ENCODE data around the gene AFAP1L1. TPM values are rescaled to one million over a fixed set of nuclear protein-coding genes. Genes with fewer than 3 reads are reported as not detected.

AFAP1L1 gene
- total and polyA plus RNA-seq, 9 of the 15 experiments (the other 6 are each of a cell fraction or from before 2014, with no cell fraction given), result 0.01 to 0.12 (median 0.03) TPM; not detected in 4

GRCh38 chr5:149380466-149381121 is 108.9 kb downstream of the AFAP1L1 start:
- ChIA-PET POLR2A (interaction anchor here (0.6 to 1.0 kb wide), 2 partner anchors 9 to 71 kb away, joined by 3 read pairs; no protein-coding TSS in a partner anchor), CTCF (ENCODE audit: low intra/inter-chr PET ratio) (interaction anchor here (1.0 to 1.4 kb wide), 3 partner anchors 9 to 185 kb away, joined by 4 to 6 read pairs (median 5); no protein-coding TSS in a partner anchor)
- Histone ChIP-seq H3K36me3 (ENCODE audit: control insufficient read depth, insufficient read depth, low read length) (no peaks in the 10 kb centered on the region), H3K27me3 (ENCODE audit: control insufficient read depth in 2 of 2, insufficient read depth in 2 of 2, low read length in 2 of 2) (no peaks in the 10 kb centered on the region), H3K4me3 (no peak overlapping the region), H4K20me1 (replicated peaks; ENCODE audit: control insufficient read depth, insufficient read depth, low read length) (no peaks in the 10 kb centered on the region), H3K9ac (ENCODE audit: insufficient read depth in 1 of 2, low read depth in 2 of 2, low read length in 2 of 2) (peak overlapping the region in 1 of 2 experiments; percentile 64; a peak in 1 of 4 replicates), H3K27ac (ENCODE audit: extremely low read depth, low read depth, low read length) (no peak overlapping the region), H3K4me2 (ENCODE audit: insufficient read depth, low read length) (no peak overlapping the region), H3K79me2 (ENCODE audit: control insufficient read depth, insufficient read depth, low read length) (no peaks in the 10 kb centered on the region), H3K9me3 (replicated peaks; ENCODE audit: control insufficient read depth, insufficient read depth, low read depth, low read length) (no peaks in the 10 kb centered on the region), H3K4me1 (replicated peaks in 1 of 2; ENCODE audit: control insufficient read depth in 2 of 2, insufficient read depth in 2 of 2, low read length in 2 of 2) (peaks cover 0 to 25% of the 10 kb centered on the region in 2 experiments; a peak in 3 of 5 replicates), H3K9me1 (ENCODE audit: control insufficient read depth, insufficient read depth, low read length) (no peaks in the 10 kb centered on the region), H2AFZ (ENCODE audit: low read depth, low read length) (no peak overlapping the region)
- in situ Hi-C loops (cut with MboI) (no loop called here), intact Hi-C loops (cut with micrococcal nuclease) (loop anchor here (5.0 kb wide), 1 partner anchor 237 kb away; no protein-coding TSS in a partner anchor)
- no peak for TF ChIP-seq BRD4 (IDR thresholded peaks at IDR 0.05)
- TF ChIP-seq SMARCC2 (IDR thresholded peaks at IDR 0.05; ENCODE audit: low read depth), result no peak
- TF ChIP-seq, protein P1, sequence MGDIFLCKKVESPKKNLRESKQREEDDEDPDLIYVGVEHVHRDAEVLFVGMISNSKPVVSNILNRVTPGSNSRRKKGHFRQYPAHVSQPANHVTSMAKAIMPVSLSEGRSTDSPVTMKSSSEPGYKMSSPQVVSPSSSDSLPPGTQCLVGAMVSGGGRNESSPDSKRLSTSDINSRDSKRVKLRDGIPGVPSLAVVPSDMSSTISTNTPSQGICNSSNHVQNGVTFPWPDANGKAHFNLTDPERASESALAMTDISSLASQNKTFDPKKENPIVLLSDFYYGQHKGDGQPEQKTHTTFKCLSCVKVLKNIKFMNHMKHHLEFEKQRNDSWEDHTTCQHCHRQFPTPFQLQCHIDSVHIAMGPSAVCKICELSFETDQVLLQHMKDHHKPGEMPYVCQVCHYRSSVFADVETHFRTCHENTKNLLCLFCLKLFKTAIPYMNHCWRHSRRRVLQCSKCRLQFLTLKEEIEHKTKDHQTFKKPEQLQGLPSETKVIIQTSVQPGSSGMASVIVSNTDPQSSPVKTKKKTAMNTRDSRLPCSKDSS (IDR thresholded peaks at IDR 0.05; ENCODE audit: low read depth, partially characterized antibody), result no peak
- TF ChIP-seq CREB3L1 (IDR thresholded peaks at IDR 0.05; ENCODE audit: borderline replicate concordance, low read depth), result no peak
- TF ChIP-seq ZNF561 (CRISPR knock-in tag; conservative IDR thresholded peaks at IDR 0.05), result no peak
- TF ChIP-seq MTF1 (CRISPR knock-in tag; IDR thresholded peaks at IDR 0.05; ENCODE audit: borderline replicate concordance), result no peak
- TF ChIP-seq ZNF431 (CRISPR knock-in tag; IDR thresholded peaks at IDR 0.05), result no peak
- ATAC-seq (peak; percentile 29), FAIRE-seq (no peak), DNase-seq (ENCODE audit: extremely low read depth in 1 of 4, low spot score in 3 of 4) (no peak)
- 43% methylated on average over 15 of the region's 16 CpGs for WGBS (ENCODE audit: insufficient coverage, low coverage, missing lambda C conversion rate)
- BruUV-seq (replicated peaks), result no TSS peak

Data from K562 (cell line).